OCI-LY7 (cell line): ENCODE results near the gene VAC14. TPM values are rescaled to one million over a fixed set of nuclear protein-coding genes. Genes with fewer than 3 reads are reported as not detected.

Source experiments
- BruUV-seq: library from RNA; stranded (reverse); fragments of 400-500 nt; replicated peaks from 2 replicates; lab custom pipeline; 2021; lab: Mats Ljungman, UMichigan
- CTCF ChIA-PET: fragments of 300-600 bp; sonication (Branson Sonifier 250); formaldehyde crosslinking; loops from one replicate; lab custom pipeline; 2022; ENCODE audit warnings: antibody characterized with exemption; ENCODE audit not compliant: unreplicated experiment; lab: Charles Lee
- POLR2A ChIA-PET: fragments of 300-600 bp; sonication (Branson Sonifier 250); formaldehyde crosslinking; loops from one replicate; lab custom pipeline; 2022; ENCODE audit warnings: antibody characterized with exemption; lab: Charles Lee
- DNase-seq: peaks from one replicate; pipeline ENCODE4 v3.0.0-alpha.2; 2015; ENCODE audit warnings: low spot score
- H2AFZ ChIP-seq: fragments of 200-600 bp; sonication (generic), shearing (Covaris generic); 2 replicates; pipeline ENCODE4 v1.6.1; 2014; ENCODE audit warnings: mild to moderate bottlenecking, antibody characterized with exemption, low read length, moderate library complexity
- H3K27ac ChIP-seq: fragments of 200-600 bp; sonication (generic); 2 replicates; pipeline ENCODE4 v1.5.1; 2014; ENCODE audit warnings: mixed run types, low read depth, mild to moderate bottlenecking, moderate library complexity, low read length, inconsistent platforms; ENCODE audit not compliant: poor library complexity, severe bottlenecking
- H3K36me3 ChIP-seq: fragments of 200-600 bp; sonication (generic); 2 replicates; pipeline ENCODE4 v1.6.1; 2014; ENCODE audit warnings: mild to moderate bottlenecking, antibody characterized with exemption, low read length, moderate library complexity, mixed read lengths; ENCODE audit not compliant: insufficient read depth
- H3K4me1 ChIP-seq: fragments of 200-600 bp; sonication (generic); 2 replicates; pipeline ENCODE4 v1.5.1; 2014; ENCODE audit warnings: mild to moderate bottlenecking, low read length; ENCODE audit not compliant: insufficient read depth, poor library complexity, severe bottlenecking
- H3K4me2 ChIP-seq: fragments of 200-600 bp; sonication (generic); 2 replicates; pipeline ENCODE4 v1.6.1; 2014; ENCODE audit warnings: mild to moderate bottlenecking, low read length
- H3K4me3 ChIP-seq: fragments of 200-600 bp; sonication (generic); 2 replicates; pipeline ENCODE4 v1.5.1; 2014; ENCODE audit warnings: mild to moderate bottlenecking, low read depth, low read length; ENCODE audit not compliant: poor library complexity, severe bottlenecking
- H3K79me2 ChIP-seq: fragments of 200-600 bp; sonication (generic); 2 replicates; pipeline ENCODE4 v1.6.1; 2016; ENCODE audit warnings: low read depth, mild to moderate bottlenecking, low read length, moderate library complexity, mixed read lengths; ENCODE audit not compliant: insufficient read depth
- H3K9me2 ChIP-seq: fragments of 200-600 bp; sonication (generic); 2 replicates; pipeline ENCODE4 v1.6.1; 2016; ENCODE audit warnings: mild to moderate bottlenecking, low read length, mixed read lengths; ENCODE audit not compliant: insufficient read depth
- H3K9me3 ChIP-seq: fragments of 200-600 bp; sonication (generic); 2 replicates; pipeline ENCODE4 v1.6.1; 2014; ENCODE audit warnings: mild to moderate bottlenecking, mixed run types, low read length, mixed read lengths
- H4K20me1 ChIP-seq: fragments of 200-600 bp; sonication (generic); 2 replicates; pipeline ENCODE4 v1.6.1; 2014; ENCODE audit warnings: mild to moderate bottlenecking, antibody characterized with exemption, low read length, moderate library complexity, mixed read lengths; ENCODE audit not compliant: insufficient read depth
- EZH2phosphoT487 ChIP-seq: fragments of 200-600 bp; sonication (generic); IDR thresholded peaks from 2 replicates; pipeline ENCODE4 v1.6.1; 2018; ENCODE audit warnings: low read depth, borderline replicate concordance, mild to moderate bottlenecking, mixed run types, antibody characterized with exemption, low read length, moderate library complexity, mixed read lengths
- intact Hi-C: fragments of 100-400 bp; cut with micrococcal nuclease; formaldehyde crosslinking; loops from one replicate; pipeline ENCODE4 v1.10.0; 2022; ENCODE audit not compliant: unreplicated experiment
- total RNA-seq, 2 experiments: library from RNA; depleted of rRNA in 1 of 2; stranded (reverse); fragments of >200 nt in 1 of 2; shearing (Covaris generic) in 1 of 2; gene quantifications; 2 replicates each; pipeline ENCODE4 v1.2.3, GENCODE V29; 2014 to 2022
- TF ChIP-seq, protein P1 (sequence below): fragments of 200-600 bp; sonication (generic); conservative IDR thresholded peaks from 2 replicates; pipeline ENCODE4 v1.5.1; 2014; ENCODE audit warnings: mild to moderate bottlenecking, antibody characterized with exemption, low read length, moderate library complexity, mixed read lengths

VAC14 gene
- total RNA-seq, 2 experiments from 2014 or later = 37.6 to 43.1 TPM

DNA sequence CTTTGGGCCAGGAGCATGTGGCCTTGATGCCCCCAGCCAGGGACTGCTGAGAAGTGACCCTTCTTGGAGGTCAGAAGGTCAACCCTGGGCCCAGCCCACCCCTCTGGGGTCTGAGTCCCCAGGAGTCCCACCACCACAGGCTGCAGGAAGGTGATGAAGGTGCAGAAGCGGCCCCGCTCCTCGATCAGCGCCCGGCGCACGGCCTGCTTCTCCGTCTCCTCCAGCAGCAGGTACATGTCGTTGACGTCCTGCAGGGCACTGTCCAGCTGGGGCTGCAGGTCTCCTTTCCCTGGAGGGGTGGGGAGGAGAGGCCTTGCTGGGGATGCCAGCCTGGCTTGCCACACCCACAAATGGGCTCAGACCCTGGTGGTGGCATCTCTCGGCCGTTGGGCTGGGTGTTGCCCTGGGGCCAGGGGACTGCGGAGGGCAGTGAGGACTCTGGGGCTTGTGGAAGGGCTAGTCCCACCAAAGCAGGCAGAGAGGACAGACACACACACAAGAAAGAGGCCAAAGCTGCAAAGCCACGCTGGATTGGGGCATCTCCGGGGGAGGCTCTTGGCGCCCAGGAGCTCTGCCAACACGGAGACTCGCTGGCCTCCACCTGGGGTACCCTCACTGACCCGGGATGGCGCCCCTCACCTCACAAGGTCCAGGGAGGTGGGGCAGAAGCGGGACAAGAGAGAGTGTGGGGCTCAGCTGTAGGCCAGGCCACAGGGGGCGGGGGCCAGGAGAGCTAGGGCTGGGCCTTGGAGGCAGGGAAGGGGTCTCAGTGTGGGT is 122.6 kb downstream of the VAC14 start:
- intact Hi-C loops = no loop called here
- no peaks in the 10 kb centered on the region for H3K9me2 ChIP-seq
- H3K36me3 ChIP-seq = no peaks in the 10 kb centered on the region
- ChIA-PET POLR2A (interaction anchor here (0.5 to 0.6 kb wide), 2 partner anchors 11 to 814 kb away, joined by 3 read pairs; no protein-coding TSS in a partner anchor), CTCF (no interaction called here)
- DNase-seq = no peak
- H3K9me3 ChIP-seq = no peaks in the 10 kb centered on the region
- H3K79me2 ChIP-seq = no peaks in the 10 kb centered on the region
- no peaks in the 10 kb centered on the region for H4K20me1 ChIP-seq
- H2AFZ ChIP-seq = no peak overlapping the region
- H3K27ac ChIP-seq = no peak overlapping the region
- no peak overlapping the region for H3K4me2 ChIP-seq
- no peak overlapping the region for H3K4me3 ChIP-seq
- TF ChIP-seq, protein P1, sequence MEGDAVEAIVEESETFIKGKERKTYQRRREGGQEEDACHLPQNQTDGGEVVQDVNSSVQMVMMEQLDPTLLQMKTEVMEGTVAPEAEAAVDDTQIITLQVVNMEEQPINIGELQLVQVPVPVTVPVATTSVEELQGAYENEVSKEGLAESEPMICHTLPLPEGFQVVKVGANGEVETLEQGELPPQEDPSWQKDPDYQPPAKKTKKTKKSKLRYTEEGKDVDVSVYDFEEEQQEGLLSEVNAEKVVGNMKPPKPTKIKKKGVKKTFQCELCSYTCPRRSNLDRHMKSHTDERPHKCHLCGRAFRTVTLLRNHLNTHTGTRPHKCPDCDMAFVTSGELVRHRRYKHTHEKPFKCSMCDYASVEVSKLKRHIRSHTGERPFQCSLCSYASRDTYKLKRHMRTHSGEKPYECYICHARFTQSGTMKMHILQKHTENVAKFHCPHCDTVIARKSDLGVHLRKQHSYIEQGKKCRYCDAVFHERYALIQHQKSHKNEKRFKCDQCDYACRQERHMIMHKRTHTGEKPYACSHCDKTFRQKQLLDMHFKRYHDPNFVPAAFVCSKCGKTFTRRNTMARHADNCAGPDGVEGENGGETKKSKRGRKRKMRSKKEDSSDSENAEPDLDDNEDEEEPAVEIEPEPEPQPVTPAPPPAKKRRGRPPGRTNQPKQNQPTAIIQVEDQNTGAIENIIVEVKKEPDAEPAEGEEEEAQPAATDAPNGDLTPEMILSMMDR = no peak
- no peak for TF ChIP-seq EZH2phosphoT487
- BruUV-seq = no TSS peak
- no peaks in the 10 kb centered on the region for H3K4me1 ChIP-seq

DNA sequence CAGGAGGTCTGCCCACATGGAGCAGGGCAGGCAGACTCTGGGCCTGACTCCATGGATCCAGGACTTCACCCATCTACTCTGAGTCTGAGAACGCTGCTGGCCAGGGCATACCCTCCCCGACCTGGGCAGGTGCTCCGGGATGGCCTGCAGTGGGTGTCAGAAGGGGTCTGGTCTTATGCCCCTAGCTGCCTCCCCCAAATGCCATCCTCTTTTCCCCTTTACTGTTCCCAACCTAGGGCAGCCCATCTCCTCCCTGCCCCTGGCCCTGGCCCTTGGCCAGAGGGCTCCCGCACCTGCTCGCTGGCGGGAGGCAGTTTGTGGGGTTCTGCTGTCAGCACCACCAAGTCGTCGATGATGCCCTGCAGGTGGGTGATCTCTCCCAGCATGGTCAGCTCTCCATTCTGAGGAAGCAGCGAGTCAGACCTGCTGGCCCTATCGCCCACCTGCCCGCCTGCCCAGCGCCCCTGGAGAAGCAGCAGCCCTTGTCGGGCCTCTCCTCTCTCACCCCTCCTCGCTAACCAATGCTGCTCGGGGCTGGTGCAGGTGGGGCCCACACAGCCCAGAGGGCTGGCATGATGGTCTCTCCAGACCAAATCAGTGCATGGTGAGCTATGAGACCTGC is 123.3 kb downstream of the VAC14 start:
- Histone ChIP-seq H2AFZ (no peak overlapping the region), H3K4me3 (no peak overlapping the region), H3K36me3 (no peaks in the 10 kb centered on the region), H3K27ac (no peak overlapping the region), H4K20me1 (no peaks in the 10 kb centered on the region), H3K79me2 (no peaks in the 10 kb centered on the region), H3K9me3 (no peaks in the 10 kb centered on the region), H3K9me2 (no peaks in the 10 kb centered on the region), H3K4me2 (no peak overlapping the region), H3K4me1 (no peaks in the 10 kb centered on the region)
- no peak for TF ChIP-seq EZH2phosphoT487
- TF ChIP-seq, protein P1 = no peak
- no peak for DNase-seq
- intact Hi-C loops = no loop called here
- CTCF ChIA-PET = no interaction called here
- no TSS peak for BruUV-seq
- POLR2A ChIA-PET = interaction anchor here (0.5 kb wide), 1 partner anchor 12 kb away, joined by 3 read pairs; no protein-coding TSS in a partner anchor
